Glutamatergic neuron (in vitro differentiated cells): ENCODE results near the gene PODXL2. TPM values are rescaled to one million over a fixed set of nuclear protein-coding genes. Genes with fewer than 3 reads are reported as not detected.

Experiments
- DNase-seq: peaks from one replicate; pipeline ENCODE4 v3.0.0; 2022
- H3K27ac Mint-ChIP-seq: one replicate; pipeline ENCODE4 v1.8.0; 2020; ENCODE audit warnings: mild to moderate bottlenecking, mixed read lengths, inconsistent platforms; ENCODE audit not compliant: unreplicated experiment
- H3K27me3 Mint-ChIP-seq: one replicate; pipeline ENCODE4 v1.8.0; 2020; ENCODE audit warnings: mild to moderate bottlenecking, moderate library complexity, mixed read lengths, inconsistent platforms; ENCODE audit not compliant: unreplicated experiment
- H3K36me3 Mint-ChIP-seq: one replicate; pipeline ENCODE4 v1.8.0; 2020; ENCODE audit warnings: mild to moderate bottlenecking, mixed read lengths, inconsistent platforms; ENCODE audit not compliant: unreplicated experiment
- H3K4me1 Mint-ChIP-seq: one replicate; pipeline ENCODE4 v1.8.0; 2020; ENCODE audit warnings: mild to moderate bottlenecking, low read depth, mixed read lengths, inconsistent platforms; ENCODE audit not compliant: unreplicated experiment
- H3K4me3 Mint-ChIP-seq: one replicate; pipeline ENCODE4 v1.8.0; 2020; ENCODE audit warnings: mild to moderate bottlenecking, mixed read lengths, inconsistent platforms; ENCODE audit not compliant: unreplicated experiment
- H3K9me3 Mint-ChIP-seq: one replicate; pipeline ENCODE4 v1.8.0; 2020; ENCODE audit warnings: mild to moderate bottlenecking, moderate library complexity, mixed read lengths, inconsistent platforms; ENCODE audit not compliant: unreplicated experiment
- CTCF ChIP-seq: fragments of 200-600 bp; sonication (generic); IDR thresholded peaks from one replicate; pipeline ENCODE4 v1.5.0; 2021; ENCODE audit not compliant: partially characterized antibody, unreplicated experiment
- total RNA-seq: library from RNA; stranded (reverse); fragmentation: NEBNext Ultra II Directional; extraction: Animal tissue kit (Norgen Biotek cat#: 25700); gene quantifications from one replicate; pipeline ENCODE4 v1.2.1, GENCODE V29; 2021; ENCODE audit not compliant: unreplicated experiment

PODXL2 gene
- total RNA-seq, 1 donor from 2014 or later, result 139 TPM

GRCh38 chr3:127637546-127637945 lies 8.6 kb downstream of the PODXL2 start:
- Mint-ChIP-seq H3K4me1 (peaks cover 9% of the 10 kb centered on the region), H3K27me3 (no peaks in the 10 kb centered on the region), H3K36me3 (no peaks in the 10 kb centered on the region), H3K27ac (no peak overlapping the region), H3K9me3 (no peaks in the 10 kb centered on the region), H3K4me3 (no peak overlapping the region)
- no peak for TF ChIP-seq CTCF
- DNase-seq, result no peak

- Mint-ChIP-seq H3K27ac (no peak overlapping the region), H3K4me1 (peaks cover 8% of the 10 kb centered on the region), H3K9me3 (no peaks in the 10 kb centered on the region)
Measured at GRCh38 chr3:127637971-127638370, 9.0 kb downstream of the PODXL2 start.

DNA sequence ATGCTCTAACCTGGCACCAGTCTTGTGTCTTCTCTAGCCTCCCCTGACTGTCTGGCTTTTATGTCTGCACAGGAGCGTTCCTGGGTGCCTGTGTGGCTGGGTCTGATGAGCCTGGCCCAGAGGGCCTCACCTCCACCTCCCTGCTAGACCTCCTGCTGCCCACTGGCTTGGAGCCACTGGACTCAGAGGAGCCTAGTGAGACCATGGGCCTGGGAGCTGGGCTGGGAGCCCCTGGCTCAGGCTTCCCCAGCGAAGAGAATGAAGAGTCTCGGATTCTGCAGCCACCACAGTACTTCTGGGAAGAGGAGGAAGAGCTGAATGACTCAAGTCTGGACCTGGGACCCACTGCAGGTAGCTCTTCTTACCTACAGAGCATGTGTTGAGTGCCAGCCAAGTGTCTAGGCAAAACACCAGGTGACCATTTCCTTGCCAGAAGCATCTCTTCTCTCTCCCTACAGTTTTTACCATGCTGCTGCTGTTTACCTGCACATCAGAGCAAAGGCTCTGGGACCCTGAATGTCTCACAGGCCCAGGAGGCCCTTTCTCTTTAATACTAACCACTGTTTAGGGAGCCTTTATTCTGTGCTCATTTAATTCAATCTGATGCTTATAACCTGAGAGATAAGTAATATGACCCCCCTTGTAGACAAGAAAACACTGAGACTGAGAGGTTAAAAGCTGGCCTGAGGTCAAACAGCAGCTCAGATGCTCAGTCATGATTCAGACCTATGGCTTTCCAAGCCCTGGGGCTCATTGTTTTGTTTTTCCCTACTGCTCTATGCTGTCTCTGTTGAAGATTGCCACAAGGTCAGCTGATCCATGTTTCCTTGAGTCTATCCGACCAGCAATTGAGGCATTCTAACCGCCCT lies 10.4 kb downstream of the PODXL2 start:
- DNase-seq, result no peak
- no peaks in the 10 kb centered on the region for H3K36me3 Mint-ChIP-seq
- H3K4me1 Mint-ChIP-seq, result peaks cover 8% of the 10 kb centered on the region
- H3K9me3 Mint-ChIP-seq, result no peaks in the 10 kb centered on the region
- TF ChIP-seq CTCF, result no peak
- peak overlapping the region; percentile 8 for H3K27ac Mint-ChIP-seq
- H3K27me3 Mint-ChIP-seq, result no peaks in the 10 kb centered on the region
- H3K4me3 Mint-ChIP-seq, result no peak overlapping the region

More at GRCh38 chr3:127637971-127638370, 9.0 kb downstream of the PODXL2 start:
- no peak for DNase-seq
- Mint-ChIP-seq H3K27me3 (no peaks in the 10 kb centered on the region), H3K36me3 (no peaks in the 10 kb centered on the region), H3K4me3 (no peak overlapping the region)
- no peak for TF ChIP-seq CTCF

DNA sequence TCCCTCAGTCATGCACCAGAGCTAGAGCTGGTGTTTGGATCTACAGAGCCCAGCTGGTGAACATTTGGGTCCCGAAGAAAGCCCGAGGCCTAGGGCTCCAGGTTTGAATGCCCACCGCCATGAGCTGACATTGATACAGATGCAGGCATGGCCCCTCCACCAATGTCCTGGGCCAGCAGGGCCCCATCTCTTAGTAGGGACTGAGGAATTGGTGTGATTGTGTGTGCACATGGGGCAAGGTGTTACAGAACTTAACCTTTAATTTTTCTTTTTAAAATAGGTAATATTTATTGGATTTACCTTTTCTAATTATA lies 11.0 kb downstream of the PODXL2 start:
- no peak for DNase-seq
- no peak overlapping the region for H3K4me3 Mint-ChIP-seq
- H3K27ac Mint-ChIP-seq, result no peak overlapping the region
- H3K9me3 Mint-ChIP-seq, result no peaks in the 10 kb centered on the region
- H3K27me3 Mint-ChIP-seq, result no peaks in the 10 kb centered on the region
- H3K36me3 Mint-ChIP-seq, result no peaks in the 10 kb centered on the region
- TF ChIP-seq CTCF, result no peak
- peaks cover 8% of the 10 kb centered on the region for H3K4me1 Mint-ChIP-seq

- H3K4me3 Mint-ChIP-seq, result no peak overlapping the region
- H3K4me1 Mint-ChIP-seq, result no peaks in the 10 kb centered on the region
- no peak for TF ChIP-seq CTCF
- H3K36me3 Mint-ChIP-seq, result no peaks in the 10 kb centered on the region
- DNase-seq, result no peak
- H3K9me3 Mint-ChIP-seq, result no peaks in the 10 kb centered on the region
- no peak overlapping the region for H3K27ac Mint-ChIP-seq
- no peaks in the 10 kb centered on the region for H3K27me3 Mint-ChIP-seq
Measured at GRCh38 chr3:127644641-127645370, 15.8 kb downstream of the PODXL2 start.
